Stimulated activated naive CD4-positive, alpha-beta T cell (primary cell): ENCODE data around the gene RGP1.

Source experiments
- DNase-seq, 6 experiments: peaks; one replicate each; lab custom pipeline; 2025; lab: John Stamatoyannopoulos, UW

RGP1 gene

DNA sequence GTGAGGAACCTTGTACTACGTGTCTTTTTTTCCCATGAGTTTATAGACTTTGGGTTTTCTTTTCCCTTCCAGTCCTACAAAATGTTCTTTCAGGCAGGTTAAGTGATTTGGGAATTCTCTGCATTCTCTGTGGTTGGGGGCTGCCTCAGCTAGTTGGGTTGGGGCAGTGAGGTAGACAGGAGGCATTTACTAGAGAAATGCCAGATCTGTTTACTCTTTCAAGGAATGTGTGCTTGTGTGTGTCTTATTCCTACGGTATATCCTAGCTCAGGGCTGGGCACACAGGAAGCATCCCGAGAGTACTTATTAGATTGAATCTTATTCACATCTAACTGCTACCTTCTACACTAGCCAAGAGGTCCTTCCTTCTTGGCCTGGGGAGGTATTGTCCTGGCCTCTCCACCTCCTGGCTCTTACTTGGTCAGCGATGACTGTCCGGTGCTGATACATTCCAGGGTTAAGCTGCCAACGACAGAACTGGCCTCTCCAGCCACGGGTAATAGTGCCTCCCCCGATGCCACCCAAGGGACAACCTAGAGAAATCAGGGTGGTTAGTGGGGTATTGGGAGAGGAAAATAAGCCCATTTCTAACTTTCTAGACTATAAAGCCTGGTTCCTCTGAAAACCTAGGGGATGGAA, 5.1 kb upstream of the RGP1 start:
- DNase-seq = no peak

DNA sequence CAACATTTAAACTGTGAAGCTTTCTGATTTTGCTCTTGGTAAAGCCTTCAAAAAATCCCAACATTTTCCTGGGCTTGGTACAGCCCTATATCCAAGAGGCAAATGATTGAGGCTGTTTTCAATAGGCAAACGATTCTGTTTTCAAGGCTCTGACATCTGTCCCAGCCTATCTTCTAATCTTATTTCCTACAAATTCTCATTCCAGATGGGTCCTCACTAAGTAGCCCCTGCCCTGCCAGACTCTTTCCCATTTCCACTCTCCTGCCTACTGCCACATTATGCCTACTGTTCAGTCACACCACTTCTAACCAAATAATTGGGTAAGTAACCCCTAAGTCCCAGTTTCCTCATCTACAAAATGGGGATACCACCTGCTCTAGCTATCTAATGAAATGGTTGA, 3.5 kb upstream of the RGP1 start:
- DNase-seq = no peak

DNA sequence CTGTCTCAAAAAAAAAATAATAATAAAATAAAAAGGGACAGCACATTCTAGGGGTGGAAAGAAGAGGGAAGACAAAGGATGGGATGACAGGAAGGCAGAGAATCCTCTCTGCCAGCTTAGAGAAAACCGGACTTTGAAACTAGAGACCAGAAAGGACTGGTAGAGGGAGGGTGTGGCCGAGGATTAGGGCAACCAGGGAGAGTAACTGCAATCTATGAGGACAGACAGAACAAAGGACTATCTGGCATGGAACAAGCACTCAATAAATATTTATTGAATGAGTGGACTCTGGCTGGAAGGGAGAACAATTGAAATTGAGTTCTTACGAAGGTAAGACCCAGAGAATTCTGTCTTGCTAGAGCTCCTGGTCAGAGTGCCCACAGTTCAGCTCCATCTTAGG, 2.5 kb upstream of the RGP1 start:
- no peak for DNase-seq

DNA sequence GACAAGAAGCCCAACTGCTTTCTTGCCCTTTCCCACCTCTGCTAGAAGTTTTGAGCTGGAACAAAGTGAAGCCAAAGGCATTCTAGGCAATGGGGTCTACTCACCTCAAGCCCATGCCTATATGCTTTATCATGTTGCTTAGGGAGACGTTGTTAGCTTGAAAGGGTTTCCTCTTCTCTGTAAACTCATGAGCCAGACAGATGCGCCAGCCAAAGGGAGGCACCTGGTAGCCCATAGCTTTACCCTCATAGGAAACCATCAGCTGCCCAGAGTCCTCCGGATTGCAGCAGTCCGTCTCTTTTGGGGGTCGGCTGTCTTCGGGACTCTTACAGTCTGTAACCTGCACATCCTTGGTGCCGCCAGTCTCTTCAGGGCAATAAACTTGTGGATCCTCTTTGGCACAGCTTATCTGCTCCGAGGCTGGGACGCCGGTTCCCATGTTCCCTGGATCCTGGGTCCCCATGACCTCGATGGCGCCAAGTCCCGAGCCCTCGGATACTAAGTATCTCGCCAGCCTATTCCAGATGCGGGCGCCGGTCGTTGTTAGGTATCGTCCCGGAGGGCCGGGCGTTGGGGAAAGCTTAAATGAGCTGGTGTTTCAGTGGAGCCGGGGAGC, 737 bp upstream of the RGP1 start:
- DNase-seq = peak in 3 of 6 experiments; percentile 18 to 54 (median 50)

DNA sequence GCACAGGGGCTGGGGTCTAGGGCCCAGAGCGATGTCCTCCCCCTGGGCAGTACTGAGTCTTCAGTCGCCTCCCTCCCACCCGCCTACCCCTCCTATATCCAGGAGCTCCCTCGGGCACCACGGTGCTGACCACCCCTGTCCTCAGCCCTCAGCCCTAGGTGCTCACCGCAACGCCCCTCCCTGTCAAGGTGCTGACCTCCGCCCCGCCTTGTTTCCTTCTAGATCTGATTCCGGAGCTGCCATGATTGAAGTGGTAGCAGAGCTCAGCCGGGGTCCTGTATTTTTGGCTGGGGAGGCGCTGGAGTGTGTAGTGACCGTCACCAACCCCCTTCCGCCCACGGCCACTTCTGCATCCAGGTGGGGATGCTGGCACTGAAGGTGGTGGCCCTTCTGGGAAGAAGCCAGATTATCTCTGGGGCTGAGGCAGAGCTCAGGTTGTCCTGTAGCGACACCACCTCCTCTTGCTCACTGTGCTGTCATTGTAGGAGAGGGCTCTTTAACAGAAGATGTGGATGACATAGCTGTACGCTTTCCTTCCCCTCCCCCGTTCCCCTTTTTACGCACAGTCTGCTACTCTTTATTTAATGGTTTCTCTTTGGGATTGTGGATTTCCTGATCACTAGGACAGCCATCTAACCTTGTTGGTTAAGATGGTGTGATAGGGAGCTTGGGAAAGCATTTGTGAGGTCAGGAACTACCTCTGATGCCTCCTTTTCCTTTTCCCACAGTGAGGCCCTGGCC, 598 bp downstream of the RGP1 start:
- DNase-seq = peak; percentile 16 to 63 (median 48)

DNA sequence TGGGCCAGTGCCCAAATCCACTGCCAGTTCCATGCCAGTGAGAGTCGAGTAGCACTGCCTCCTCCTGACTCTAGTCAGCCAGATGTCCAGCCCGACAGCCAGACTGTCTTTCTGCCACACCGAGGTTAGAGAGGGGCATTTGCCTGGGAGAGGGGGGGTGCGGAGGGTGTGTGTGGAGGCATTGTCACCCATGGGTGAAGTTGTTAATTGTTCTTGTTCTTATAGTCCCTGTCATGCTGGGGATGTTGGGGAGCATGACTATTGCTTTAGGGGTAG, 1.1 kb downstream of the RGP1 start:
- no peak for DNase-seq

DNA sequence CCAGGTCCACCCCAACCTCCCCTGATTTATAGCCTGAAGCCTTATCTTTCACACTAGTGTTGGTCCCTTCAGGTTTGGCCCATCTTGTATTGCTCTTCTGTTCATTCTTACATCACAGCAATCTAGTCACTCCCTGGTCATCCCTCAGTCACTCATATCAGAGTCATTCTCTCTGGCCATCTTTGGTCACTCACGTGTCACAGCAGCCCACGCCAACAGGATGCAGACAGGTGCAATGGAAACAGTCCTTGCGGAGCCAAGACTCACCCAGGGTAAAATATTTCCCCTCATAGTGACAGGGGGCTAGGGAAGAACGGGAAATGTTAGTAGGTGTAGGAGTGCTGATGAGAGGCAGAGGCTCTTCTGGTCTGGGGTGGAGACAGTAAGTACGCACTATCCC, 4.4 kb downstream of the RGP1 start:
- no peak for DNase-seq

DNA sequence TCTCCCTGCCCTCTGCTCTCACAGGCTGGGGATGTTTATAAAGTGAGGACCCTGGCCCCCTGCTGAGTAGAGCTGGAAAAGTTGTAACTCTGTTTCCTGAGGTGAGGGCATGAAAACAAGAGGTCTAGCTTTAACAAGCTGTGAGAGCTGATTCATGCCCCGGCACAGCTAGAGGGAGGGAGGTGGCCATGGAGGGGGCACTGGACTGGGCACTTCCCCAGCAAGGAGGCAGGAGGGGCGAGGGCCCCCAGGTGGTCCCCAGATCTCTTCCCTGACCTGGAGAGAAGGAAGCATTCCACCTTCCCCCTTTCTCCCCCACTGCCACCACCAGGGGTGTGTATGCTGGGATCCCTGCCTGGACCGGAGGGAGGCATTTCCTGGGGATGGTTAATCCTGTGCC, 5.2 kb downstream of the RGP1 start, which contains the start of gene MSMP:
Gene MSMP, minus strand, starts transcription at position 13 of the 400 bp plus-strand sequence. CDS start 147 bp downstream, outside the sequence.
- DNase-seq = no peak

DNA sequence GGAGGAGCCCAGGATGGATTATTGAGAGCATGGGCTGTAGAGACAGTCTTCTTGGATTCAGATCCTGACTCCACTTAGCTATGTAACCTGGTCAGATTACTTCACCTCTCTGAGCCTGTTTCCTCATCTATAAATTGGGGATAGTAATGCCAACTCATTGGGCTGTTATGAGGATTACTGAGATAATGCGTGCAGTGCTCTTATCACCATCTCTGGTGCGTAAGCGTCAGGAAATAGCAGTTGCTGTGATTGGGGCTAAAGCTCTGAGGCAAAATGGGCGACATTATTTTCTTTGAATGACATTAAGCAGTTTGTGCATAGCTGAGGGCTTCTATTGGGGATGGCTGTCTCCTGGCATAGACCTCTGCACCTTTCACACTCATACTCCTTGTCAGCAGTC, 6.0 kb downstream of the RGP1 start:
- DNase-seq = no peak

DNA sequence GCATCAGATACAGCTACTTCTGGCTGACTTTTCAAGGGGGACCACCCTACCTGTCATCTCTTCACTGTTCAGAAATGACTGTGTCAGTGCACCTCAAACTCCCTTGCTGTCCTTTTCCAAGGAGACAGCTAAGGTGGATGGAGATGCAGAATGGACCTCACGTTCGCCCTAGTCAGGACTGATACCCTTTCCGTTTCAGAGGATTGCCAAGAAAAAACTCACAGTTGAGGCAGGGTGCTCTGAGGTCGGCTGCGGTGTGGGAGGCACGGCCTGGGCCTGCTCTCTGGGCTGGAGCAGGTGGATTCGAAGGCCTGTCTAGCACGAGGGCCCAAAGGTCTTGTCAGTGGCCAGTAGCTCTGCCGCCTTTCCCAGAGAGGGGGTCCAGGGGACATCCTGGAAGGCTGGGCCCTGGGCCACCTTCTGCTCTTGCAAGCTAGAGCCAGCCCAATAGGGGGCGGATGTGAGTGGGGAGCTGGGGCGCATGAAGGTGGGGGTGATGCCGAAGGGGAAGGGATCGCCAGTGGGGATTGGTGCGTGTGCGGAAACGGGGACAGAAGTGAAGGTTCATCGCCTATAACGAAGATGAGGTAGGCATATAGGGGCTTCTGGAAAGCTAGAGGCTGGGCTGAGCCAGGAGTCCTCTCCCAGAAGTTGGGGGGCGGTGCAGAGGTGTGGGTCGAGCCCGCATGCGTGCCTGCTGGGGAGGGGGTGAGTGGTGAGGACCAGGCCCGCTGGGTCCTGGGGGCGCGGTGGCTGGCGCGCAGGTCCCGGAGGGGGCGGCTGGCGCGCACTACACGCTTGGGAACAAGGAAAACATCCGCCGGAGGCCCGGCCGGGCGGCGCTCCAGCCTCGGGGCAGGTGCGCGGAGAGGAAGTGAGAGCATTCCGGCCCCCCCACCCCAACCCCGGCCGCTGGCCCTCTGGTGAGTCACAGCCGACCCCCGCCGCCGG, 7.5 kb downstream of the RGP1 start:
- DNase-seq = peak; percentile 56 to 77 (median 67)

DNA sequence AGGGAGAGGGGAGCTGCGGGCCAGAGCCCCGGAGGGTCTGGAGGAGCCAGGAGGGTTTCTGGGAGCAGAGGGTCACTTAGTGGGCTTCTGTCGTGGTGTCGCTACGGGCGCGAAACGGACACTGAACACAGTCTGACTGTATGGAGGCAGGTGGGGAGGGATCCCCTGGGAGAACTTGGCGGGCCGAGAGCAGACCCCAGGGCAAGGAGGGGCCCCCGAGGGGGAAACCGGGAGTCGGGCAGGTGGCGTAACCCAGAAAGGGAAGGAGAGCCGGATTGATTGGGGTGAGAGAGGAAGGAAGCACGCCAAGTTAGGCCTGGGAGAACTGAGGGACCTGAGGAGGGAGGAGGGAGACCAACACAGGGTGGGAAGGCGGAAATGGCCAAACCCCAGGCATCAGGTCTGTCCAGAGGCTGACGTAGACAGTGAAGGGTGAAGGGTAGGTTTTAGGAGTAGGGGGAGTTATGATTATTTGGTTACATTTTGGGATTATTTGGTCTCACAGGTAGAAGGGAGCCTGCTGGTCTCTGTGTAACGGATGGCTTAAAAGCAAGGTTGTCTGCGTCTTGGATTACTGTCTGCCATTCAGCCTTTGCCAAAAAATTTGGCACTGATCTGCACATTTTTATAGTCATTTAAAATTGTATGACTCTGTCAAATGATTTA, 8.3 kb downstream of the RGP1 start:
- peak in 2 of 6 experiments; percentile 14 to 29 for DNase-seq

DNA sequence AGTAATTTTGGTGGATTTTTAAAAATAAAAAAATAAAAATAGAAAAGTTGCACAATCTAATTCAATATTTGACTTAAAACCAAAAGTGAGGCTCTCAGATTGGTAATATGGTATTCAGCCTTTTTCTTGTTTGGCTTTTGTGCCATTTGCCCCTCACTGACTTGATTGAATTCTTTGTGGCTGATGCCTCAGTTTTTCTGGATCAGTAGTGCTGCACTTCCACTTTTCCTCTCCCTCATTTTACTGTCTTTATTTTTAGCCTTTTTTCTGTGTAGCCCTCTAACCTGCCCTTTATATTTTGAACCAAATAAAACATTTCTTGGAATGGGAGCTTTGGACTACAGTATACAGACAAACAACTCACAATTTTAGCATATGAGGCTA, 8.8 kb downstream of the RGP1 start:
- no peak for DNase-seq

DNA sequence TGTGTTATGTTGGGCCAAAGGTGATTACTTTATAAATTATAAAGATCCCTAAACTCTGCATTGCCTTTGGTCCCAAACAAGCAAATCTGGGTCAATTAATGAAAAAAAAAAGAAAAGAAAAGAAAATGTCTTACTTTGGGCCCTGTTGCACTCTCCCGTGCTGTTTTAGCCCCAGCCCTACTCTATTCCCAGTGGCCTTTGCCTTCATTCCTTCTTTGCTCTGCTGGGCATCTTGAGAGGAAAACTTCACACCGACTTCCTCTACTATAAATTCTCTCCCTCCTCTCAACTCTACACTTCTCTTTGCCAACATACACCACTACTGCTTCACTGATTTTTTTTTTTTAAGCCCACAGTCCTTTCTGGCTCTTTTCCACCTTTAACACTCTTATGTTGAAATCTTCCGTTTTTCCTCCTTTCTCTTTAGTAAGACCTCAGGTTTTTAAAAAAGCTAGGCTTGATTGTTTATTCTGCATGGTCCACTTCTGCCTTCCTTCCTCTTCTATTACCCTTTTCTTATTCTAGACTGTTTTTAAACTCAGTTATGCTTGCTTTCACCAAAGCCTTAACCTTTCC, 9.5 kb downstream of the RGP1 start:
- no peak for DNase-seq

DNA sequence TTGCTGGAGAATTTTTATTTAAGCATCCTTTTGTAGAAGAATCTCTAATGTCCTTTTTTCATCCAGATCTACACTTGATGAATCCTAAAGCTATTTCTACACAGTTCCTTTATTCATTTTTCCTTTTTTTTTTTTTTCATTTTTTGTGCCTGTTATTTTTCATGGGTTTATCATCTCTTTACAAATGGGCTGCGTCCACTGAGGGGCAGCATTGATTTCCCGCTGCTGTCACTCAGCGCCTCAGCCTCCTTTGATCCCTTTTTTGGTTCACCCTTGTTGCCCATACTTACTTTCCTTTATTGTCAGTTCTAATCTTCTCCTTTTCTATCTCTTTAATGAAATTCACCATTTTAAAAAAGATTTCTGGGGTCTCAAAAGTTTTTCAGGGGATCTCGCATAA, 10.7 kb downstream of the RGP1 start:
- DNase-seq = no peak

DNA sequence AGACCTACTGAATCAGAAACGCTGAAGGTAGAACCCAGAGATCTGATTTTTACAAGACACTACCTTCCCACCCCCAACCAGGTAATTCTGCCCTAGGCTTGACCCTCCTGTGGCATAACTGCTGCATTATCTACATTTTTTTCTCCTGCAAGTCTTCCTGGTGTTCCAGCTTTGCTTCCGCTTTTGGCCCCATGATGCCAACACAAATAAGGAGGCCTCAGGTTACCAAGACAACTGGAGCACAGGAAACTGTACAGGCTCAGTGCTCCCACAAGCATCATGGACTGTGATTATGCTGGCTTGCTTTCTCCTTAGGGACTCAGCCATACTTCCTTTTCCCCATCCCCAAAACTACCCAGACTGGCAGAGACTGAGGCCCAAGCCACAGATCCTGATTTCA, 11.6 kb downstream of the RGP1 start:
- no peak for DNase-seq

DNA sequence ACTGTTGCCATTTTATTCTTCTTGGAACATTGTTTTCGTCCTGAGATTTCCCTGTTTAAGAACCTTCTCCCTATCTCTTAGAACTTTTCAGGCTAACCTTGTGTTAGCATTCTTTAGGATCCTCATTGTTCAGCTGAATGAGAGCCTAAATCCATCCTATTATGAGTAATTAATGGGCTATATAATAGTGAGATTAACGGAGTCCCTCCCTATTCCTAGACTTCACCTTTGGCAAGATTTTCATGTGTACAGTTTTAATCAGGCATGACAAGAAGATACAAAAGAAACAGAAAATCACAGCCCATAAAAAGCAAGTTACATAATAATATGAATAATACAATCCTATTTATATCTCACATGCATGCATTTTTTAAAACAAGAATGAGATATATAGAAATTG, 14.1 kb downstream of the RGP1 start:
- DNase-seq = no peak

DNA sequence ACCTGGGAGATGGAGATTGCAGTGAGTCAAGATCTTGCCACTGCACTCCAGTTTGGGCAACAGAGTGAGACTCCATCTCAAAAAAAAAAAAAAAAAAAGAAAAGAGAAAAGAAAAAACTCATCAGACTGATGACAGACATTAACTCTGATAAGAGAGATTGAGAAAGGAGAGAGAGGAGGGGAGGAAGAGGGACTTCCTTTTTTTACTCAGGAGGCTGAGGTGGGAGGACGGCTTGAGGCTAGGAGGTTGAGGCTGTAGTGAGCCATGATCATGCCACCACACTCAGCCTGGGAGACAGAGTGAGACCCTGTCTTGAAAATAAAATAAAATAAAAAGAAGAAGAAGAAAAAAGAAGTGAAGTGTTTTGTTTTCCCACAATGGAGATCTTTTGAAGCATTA, 14.7 kb downstream of the RGP1 start:
- DNase-seq = no peak

DNA sequence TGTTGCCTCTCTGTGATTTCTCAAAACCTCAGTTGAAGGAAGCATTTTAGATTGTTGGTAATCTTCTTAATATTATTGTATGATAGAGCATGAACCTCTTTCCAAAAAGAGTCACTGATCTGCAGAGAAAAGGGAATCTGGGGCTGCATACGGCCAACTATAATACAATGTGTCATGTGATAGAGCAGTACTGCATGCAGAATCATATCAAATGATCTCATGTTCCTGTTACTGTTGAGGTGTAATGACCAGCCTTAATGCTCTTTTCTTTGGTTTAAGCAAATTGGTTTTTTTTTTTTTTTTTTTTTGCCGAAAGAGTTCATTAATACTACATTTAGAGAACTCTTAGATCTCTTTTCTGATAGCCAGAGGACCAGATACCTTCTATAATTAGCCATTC, 17.9 kb downstream of the RGP1 start:
- no peak for DNase-seq

DNA sequence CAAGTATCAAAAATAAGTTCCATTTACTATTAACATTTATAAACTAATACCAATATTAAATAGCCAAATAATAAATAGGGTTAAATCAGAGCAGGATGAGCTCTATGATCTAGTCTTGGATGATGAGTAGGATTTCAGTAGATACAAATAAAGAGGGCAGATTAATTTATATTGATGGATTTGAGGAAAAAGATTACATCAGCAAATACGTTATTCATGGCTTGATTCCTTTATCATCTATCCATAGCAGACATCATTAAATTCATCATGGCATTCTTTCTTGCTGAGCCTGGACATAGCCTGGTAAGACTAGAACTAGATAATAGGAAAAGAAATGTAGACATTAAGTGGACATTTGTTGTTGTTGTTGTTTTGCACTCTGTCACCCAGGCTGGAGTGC, 18.4 kb downstream of the RGP1 start:
- DNase-seq = no peak

DNA sequence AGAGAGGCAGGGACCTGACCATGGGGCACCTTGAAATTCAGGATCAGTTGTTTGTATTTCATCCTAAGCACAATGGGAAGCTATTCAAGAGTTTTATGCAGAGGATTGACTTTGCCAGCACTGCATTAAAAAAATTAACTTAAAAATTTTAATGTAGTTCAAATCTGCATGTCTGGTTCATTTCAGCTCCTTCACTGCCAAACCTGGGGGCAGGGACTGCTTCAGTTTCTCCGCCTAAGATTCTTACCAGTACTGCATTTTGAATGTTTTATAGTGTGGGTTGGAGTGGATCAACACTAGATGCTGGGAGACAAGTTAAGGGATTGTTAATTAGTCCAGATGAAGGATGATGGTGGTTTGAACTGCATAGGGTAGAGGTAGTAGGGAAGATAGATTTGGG, 20.7 kb downstream of the RGP1 start:
- no peak for DNase-seq

DNA sequence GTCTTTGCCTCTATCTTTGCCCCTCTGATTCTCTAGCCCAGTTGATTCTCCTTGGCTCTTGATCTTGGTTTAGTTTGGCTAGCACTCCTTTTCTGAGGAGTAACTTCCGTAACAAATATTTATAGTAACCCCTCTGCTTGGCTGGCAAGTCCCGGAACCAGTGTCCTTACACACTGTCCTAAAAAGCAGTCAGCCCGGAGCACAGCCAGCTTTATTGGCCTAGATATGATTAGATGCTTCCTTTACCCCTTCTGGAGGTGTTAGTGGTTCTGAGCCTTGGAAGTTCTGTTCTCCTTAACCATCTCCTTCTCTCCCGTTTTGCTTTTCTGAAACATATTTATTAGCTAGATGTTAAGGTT, 22.0 kb downstream of the RGP1 start:
- no peak for DNase-seq

DNA sequence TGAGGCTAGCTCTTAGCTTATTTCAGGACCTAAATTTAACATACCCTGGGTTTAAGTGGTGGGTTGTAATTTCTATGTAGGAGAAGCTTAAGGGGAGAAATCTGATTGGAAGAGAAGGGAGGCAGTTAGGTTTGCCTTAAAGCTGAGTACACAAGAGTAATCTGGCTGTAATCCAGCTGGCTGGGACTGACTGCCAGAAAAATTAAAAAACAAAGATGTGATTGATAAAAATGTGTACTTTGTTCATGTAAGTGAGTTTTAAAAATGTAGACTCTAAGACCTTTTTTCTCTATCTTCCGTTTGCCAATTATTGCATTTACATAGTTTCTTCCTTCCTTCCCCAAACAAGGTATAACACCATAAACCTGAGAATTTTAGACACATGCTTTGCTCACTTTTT, 22.4 kb downstream of the RGP1 start:
- DNase-seq = no peak
